MV-4-11 (cell line): Measurements from ENCODE around the gene MAPKAPK3.

Source experiments
- DNase-seq: peaks from one replicate; lab custom pipeline; 2025; lab: John Stamatoyannopoulos, UW

Gene MAPKAPK3

DNA sequence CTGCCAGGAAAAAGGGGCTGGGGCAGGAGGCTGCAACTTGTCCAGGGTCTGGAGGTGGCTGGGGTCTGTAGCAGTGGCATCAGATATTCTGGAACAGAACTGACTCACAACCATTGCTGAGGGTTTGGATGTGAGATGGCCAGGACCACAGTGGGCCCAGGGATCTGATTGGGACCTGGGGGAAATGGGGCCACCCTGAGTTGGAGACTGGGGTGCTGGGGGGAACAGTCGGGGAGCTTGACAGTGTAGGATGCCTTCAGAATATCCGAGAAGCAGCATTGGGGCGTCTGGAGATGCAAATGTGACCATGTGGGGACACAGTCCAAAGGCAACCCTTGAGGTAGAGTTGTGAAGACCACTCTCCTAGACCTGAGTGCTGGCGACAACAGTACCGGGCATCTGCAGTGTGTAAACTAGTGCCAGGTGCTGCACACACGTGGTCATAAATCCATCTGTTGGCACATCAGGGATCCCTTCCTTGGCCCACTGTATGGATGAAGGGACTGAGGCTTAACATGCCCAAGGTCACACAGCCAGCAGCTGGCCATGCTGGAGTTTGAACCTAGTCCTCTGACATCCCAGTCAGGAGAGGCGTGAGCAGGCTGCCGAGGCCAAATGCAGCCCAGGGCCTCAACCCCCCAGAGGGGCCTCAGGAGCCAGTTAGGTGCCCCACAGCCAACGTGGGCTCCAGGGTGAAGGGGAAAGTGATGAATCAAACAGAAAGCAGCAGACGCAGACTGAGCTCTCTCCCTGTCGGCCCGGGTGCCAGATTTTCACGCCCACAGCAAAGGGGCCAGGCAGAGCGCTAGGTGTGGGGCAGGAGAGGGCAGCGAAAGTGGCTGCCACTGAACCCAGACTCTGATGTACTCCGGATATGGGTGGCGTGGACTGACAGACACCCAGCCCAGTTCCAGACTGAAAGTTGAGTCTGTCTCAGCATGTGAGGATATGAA, 28.9 kb upstream of the MAPKAPK3 start:
- no peak for DNase-seq

DNA sequence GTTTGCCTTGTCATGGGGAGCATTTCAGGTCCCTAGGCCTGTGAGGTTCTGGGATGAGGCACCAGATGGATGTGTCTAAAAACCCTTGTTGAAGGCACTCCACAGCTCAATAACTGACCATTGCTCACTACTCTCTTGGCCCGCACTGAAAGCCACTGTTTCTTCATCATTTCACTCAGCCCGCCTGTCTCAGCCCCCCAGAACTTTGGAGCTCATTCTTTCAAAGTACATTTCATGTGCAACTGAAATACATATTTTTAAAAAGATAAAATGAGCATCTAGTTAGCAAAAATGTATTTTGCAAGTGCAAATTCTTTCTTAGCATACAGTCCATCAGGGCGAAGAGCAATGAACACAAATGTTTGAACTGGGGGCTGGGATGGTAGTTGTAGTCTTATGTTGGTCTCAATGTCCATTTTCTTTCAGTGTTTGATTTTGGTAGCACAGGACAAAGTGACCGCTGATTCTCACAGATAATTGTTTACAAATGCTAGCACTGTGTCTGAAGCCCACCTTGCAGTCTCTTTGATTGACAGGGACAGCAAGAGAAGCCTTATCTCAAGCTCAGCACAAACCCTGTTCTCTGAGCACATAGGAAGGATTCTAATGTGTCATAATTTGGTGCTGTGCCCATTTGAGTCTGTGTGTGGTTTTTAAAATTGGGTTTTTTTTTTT, 28.1 kb upstream of the MAPKAPK3 start:
- DNase-seq: no peak

DNA sequence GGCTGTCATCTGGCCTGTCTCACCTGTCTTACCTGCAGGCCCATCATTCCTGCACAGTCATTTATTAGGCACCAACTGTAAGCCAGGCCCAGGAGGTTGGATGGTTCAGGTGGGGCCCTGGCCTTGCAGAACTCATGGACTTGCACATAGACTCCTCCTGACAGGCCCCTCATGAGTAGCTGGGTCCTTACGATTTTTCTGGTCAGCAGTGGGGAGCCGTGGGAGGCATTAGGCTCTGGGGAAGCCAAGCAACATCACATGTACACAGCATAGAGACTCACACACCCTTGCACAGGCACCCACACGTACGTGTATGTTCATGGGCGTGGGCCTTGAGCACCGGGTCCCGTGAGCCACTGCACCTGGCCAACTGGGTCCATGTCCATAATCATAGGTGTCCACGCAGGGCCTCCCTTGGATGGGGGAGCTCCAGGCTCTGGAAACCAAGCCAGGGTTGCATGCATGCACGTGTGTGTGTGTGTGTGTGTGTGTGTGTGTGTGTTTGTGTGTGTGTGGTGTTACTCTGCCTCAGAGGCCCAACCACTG, 25.7 kb upstream of the MAPKAPK3 start:
- DNase-seq: peak; percentile 31

DNA sequence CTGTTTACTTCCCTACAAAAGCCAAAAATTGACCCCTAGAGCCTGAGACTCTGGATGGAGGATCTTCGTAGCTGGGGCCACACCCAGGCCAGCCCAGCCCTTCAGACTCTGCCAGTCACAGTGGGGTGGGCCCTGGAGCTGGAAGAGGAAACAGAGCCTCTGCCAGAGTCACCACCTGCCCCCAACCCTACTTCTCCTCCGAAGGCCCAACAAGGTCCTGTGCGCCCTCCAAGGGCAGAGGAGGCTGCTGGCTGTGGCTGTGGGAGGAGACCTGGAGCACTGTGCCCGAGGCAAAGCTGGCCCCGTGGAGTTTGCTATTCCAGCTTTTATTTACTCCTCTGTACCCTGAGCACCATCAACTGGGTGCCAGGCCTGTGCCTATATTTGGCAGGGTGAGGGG, 24.4 kb upstream of the MAPKAPK3 start:
- DNase-seq: peak; percentile 74

DNA sequence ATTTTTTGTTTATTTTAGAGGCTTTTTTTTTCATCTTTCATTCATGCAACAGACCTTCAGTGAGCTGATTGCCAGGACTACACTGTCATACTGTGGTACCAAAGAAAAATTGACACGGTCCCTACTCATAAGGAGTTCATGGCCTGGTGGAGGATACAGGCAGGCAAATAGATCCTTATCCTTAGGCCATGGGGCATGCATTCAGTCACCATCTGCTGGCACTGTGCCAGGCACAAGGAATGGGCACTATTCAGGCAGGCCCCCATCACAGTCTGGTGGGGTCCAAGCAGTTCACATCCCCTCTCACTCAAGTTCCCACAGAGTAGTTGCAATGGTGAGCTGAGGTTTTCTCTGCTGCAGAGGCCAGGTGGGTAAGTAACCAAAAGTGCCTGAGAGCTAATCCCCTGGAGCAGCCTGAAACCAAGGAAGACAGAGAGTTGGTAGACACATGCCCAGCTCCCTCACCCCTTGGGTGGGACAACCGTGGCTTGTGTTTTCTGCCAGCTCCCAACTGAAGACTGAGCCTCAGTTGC, 22.6 kb upstream of the MAPKAPK3 start:
- DNase-seq: no peak

DNA sequence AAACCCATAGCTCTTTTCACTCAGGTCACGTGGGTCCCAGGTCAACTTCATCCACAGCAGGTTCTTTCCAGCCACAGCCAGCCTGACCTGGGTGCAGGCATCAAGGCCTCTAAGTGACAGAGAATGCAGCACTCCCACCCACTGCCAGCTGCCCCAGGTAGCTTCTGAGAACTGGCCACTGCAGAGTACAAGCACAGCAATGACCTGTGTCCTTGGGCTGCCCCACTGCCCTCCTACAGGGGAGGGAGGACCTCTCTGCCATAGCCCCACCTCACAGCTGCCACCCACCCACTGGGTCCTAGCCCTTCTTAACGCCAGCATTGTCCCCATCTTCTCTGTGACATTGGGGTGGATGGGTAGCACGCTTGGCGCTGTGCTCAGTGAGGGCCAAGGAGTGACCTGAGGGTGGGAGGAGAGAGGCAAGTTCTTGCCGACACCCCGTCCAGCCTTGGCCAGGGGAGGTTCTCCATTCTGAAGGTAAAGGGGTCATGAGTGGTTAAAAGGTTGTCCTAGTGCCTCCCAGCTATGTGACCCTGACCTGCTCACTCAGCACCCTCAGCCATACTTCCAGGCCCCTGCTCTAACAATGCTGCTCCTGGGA, 17.7 kb upstream of the MAPKAPK3 start:
- DNase-seq: no peak

DNA sequence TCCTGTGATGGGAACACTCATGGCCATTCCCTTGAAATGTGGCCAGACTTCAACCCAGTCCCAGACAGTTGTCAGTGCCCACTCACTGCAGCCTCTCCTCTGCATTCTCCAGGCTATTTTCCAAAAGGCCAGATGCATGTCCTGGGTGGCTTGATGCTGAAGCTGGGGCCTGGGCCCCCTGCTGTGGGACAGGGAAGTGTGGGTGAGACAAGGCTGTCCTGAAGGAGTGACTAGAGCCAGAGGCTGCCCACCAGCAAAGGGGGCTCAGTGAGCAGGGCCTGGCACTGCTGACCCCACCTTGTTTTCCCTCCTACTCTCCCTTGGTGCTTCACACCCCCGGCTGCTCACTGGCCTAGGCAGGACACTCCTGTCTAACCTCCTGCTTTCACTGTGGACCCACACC, 17.2 kb upstream of the MAPKAPK3 start:
- DNase-seq: no peak

DNA sequence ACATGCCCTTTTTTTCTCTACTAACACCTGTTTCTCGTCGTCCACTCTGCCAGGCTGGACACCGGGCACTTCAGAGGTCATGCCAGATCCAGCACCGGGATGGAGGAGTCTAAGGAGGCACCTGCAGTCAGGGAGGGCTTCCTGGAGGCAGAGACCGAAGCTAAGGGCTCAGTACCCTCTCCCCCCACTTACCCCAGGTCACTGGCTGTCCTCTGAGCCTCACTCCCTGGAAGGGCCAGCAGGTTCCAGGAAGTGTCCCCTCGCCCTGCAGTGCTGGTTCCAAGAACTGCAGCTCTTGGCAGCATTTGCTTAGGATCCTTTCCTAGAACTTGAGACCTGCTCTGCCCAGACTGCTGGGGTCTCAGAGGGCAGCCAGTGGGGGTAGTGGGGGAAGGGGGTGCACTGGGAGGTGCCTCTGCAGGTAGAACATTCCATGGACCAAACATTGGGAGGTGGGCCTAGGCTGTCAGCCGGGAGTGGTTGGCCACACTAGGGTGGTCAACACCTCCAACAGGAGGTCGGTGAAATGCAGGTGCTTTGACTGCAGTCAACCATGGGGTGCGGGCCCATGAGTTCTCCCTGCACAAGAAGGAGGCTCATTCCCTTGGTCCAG, 16.7 kb upstream of the MAPKAPK3 start:
- DNase-seq: peak; percentile 27

DNA sequence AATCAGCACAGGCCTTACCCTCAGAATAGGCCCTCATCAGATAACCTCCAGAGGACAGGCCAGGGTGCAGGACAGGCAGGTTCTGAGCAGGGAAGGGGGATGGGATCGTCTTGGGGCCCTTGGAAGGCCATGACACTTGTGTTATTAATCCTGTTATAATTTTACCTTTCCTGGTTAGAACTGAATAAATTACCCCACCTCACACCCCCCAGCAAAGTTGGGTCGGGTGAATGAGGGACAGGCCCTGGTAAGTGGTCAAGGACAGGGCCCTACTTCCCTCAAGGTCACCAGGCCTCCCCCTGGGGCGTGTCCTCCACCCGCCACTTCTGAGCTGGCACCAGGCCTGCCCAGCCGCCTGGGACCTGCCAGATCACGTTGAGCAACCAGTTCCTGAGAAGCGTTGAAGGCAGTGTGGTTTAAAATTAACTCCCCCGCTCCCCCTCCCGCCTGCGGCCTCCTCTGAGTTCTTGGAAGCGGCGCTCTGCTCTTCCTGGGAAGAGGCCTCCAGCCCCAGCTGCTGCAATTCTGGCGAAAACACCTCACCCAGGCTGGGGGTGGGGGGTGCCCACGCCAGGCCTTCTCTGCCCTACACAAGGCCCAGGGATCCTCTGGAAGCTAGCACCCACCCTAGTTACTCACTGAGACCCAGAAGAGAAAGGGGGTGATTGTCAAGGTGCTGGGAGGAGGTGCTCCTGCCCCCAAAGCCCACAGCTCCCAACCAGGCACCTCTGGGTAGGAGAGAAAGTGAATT, 15.9 kb upstream of the MAPKAPK3 start:
- DNase-seq: peak; percentile 98

DNA sequence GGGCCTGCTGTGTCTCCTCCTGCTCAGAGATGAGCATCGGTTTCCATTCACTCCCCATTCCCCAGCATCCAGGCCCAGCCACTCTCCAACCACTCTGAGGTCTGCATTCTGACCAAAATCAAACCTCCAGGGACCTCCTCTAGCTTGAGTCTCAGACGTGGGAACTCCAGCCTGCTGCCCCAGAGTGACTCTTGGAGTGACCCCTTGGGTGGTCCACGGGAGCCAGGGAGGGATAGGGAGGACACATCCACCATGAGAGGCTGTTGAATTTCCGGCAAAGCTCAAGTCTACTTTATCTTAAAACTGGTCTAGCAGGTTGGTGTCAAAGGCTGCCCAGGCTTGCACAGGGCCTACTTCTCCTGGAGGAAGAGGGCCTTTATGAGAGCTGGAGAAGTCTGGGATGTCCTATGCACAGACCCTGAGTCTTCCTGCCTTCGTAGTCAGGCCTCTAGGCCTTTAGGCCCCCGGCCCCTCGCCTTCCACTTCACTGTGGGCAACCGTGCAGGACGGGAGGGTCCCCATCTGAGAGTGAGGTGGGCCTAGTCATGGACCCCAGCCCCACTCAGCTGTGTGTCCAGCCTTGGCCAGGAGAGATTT, 14.3 kb upstream of the MAPKAPK3 start:
- DNase-seq: no peak

DNA sequence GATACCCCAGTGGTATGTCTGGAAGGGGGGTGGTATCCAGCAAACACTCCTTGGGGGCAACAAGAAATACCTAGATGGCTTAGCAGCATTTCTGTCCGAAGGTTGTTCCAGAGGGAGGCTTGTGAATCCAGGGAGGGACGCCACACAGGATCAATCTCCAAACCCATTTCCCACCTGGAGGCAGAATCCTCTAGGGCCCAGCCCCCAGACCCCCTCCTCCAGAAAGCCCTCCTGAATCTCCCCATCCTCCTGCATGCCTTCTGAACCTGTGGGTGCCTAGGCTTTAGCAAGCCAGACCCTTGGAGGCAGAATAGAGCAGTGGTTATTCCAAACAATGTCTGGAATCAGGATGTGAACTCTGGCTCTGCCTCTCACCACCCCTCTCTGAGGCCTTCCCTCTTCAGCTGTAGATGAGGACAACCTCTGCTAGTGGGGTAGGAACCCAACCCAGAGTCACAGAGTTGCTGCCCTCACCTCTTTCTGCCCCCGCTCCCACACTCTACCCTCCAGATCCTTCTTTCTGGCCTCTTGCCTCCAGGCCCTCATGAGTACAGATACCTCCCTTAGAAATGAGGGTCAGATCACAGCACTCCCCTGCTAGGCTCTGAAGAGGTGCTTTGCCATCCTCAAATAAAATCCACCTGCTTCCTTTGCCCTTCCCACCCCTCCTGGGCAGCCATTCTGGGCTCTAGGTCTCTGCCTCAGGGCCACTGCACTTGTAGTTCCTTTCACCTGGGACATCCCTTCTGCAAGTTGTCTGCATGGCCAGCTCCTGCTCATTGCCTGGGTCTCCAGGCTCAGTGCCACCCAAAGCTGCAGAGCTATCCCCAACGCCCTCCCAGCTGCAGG, 13.5 kb upstream of the MAPKAPK3 start:
- DNase-seq: no peak

DNA sequence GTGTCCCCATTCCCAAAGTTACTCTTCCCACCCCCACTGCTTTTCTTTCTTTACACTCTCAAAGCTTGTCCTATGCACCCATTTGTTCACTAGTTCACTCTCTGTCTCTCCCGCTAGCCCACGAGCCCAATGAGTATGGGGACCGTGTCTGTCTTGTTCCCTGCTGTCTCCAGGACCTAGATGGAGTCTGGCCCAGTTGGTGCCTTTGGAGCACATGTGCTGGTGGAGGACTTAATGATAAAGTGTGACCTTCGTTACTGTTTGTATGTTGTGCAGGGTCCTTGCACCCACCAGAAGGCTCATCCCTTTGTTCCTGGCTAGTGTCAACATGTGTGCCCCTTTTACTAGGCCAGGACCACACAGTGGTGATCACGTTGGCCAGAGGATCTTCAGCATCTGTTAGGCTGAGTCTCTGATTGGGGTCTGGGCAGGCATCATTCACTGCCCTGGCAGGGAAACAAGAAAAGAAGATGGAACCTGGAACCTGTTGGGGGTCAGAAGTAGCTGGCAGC, 12.8 kb upstream of the MAPKAPK3 start:
- DNase-seq: no peak

DNA sequence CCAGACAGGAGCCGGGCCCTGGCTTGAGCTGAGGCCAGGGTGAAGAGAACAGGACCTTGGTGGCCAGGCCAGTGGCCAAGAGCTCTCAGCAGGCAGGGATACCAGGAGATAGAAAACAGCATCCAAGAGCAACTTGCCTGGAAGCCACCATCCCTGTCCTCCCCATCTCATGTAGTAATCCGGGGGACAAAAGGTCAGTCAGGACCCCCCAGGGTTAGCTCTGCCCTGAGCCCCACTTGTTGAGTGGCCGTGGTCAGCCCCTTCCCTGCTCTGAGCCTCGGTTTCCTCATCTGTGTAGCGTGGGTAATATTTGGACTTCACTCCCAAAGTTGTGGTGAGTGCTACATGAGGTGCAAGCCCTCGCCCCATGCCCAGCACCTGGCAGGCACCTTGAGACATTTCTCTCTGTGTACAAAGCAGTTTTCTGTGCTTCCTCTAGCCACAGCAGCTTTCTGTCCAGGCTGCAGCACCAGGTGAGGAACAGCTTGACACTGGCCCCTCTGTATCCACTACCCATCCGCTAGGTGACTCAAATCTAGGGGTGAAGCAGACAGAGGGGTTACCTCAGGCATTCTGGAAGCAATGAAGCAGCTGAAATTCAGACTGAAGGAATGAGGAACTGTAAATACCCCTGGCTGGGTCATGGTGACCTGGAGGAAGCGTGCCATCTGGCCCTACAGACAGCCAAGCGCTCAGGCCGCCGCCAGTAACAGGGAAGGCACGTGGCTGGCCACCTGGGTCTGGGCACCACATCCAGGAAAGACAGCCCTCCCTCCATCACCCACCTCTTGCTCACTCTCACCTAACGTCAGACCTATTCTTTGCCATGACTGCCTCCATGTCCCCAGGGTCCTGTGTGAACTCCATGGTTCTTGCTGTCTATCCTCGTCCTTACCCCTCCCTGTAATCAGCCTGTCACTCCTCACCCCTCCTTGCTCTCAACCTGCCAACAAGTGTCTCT, 12.0 kb upstream of the MAPKAPK3 start:
- peak; percentile 80 for DNase-seq

DNA sequence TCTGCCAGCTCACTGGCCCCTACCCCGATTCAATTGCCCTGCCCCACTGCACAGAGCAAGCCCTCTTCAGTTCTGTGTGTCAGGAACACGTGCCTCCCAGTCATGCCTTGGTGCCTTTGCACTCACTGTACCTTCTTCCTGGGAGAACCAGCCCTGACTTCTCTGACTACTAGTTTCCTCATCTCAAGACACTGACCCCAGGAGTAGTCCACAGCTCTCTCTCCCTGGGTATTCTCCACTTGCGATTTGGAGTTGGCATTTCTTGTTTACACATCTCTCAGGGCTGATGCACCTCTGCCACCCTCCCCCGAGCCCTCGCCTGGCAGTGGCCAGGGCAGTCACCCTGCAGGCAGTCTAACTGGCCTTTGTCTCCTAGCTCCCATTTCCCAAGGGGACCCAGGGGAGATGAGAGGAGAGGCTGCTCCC, 11.0 kb upstream of the MAPKAPK3 start:
- peak; percentile 27 for DNase-seq

DNA sequence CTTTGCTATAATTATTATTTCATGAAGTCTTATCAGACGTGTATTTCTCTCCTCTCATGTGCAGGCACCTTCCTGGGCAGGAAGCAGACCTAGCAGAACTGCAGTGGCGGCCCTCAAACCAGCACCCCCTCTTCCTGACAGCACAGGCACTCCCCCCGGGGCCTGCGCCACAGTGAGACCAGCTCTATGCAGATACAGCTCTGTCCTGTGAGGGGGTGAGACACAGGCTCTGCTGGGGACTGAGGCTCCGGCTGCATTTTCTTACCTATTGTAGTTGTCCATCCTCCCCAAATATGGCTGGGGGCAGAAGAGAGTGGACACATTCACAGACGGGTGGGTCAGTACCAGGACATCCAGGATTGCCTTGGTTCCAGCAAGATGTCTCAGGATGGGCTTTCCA, 10.4 kb upstream of the MAPKAPK3 start:
- DNase-seq: no peak

DNA sequence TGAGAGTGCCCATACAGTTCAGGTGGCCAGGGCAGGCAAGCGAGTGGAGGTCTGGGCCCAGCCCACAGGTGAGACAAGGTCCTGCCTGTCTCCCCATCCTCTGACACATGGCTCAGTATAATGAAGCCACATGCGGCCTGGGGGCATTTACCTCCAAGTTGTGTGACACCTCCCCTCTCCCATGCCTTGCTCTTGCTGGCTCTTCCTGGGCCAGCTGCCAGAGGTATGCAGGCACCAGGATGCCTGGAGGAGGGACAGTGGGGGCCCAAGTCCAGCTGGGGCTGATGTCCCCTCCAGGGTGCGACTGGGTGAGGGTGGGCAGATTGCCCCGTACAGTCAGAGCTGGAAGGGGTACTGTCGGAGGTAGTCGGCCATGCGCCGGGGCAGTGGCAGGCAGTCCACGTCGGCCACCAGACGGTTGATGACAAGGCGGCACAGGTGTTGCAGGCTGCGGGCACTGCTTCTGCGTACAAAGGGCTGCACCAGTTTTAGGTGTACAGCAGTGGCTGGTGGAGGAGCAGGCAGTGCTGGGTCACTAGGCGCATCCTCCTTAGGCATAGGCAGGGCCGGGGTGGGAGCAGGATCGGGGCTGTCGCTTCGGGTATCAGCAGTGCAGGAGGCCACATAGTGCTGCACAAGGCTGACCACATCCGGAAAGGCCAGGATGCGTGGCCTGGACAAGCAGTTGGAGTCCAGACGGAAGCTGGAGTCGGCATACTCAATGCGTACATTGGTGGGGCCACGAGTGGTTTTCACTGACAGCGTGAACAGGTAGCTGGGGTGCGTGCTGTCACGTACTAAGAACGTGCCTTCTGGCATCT, 9.5 kb upstream of the MAPKAPK3 start:
- no peak for DNase-seq

DNA sequence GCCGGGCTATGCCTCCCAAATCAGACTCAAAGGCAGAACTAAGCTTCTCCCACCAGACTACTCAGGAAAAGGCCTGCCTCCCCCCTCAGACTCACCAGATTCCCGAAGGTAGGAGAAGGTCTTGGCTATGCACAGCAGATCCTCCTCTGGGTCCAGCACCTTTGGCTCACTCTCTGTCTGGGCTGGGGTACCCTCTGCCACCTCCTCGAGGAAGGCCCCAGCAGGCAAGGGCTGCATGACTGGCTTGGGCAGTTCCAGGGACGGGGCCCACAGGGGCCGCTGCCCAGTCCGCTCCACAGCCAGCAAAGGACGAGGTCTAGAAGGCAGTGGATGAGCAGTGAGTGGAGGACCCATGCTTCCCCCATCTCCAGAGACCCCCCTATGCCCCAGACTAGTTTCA, 8.7 kb upstream of the MAPKAPK3 start:
- DNase-seq: no peak
